Stimulated activated CD4-positive, alpha-beta T cell treated with anti-CD3 and anti-CD28 coated beads, Interleukin-15, amount 100 ng/mL, for 1 hour (primary cell): ENCODE data around the gene FAM240B.

Experiments used
- DNase-seq, 2 donors: peaks; one replicate each; pipeline ENCODE4 v3.0.0-alpha.2; 2020; ENCODE audit warnings: low read depth in 1 of 2, low spot score in 1 of 2

Gene FAM240B

DNA sequence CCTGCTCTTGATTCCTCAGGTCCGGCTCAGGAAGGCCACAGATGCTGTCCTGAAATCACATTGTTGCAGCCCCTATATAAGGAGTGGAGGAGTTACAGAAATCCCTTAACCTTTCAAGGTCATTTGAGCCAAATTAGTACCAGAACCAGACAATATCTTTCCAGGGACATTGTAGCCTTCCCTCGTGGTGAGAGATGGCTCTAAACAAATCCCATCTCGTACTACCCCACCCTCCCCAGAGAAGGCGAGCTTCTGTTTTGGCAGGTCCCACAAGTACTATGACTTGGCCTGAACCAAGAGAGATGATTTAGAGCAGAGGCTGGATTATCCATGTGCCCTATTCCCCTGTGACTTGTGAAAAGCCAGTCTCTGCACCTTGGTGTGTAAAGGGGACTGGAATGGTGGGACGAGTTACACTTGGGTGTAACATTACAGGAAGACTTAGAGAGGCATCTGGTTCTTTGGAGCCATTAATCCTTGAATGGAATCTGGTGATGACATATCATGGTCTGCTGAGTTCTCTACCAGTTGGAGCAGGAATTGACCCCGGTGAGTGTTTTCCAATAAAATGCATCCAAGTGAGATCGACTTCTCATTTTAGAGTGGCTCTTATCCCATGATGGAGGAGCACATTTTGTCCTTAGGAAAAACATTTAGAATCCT lies at the start of gene FAM240B:
Gene FAM240B, minus strand, starts transcription at position 51 of the 663 bp plus-strand sequence. CDS start 16,134 bp downstream, outside the sequence.
- DNase-seq: no peak

DNA sequence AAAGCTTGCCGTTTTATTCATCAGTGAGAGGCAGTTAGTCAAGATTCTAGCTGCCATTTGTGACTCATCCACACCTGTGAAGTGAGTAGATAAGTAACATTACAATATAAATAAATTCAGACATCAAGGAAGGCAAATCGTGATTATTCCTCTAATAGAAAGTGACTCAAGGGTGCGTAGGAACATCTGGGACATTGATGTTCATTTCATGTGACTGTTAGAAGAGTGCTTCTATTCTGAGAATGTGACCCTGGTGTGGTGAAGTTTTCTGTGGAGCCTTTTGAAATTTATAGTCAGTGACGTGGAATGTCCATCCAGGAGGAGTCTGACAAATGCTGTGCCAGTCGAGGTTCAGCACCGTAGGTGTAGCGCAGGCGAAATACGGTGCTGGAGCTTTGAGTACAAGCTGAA lies 48.4 kb upstream of the FAM240B start:
- DNase-seq: no peak

DNA sequence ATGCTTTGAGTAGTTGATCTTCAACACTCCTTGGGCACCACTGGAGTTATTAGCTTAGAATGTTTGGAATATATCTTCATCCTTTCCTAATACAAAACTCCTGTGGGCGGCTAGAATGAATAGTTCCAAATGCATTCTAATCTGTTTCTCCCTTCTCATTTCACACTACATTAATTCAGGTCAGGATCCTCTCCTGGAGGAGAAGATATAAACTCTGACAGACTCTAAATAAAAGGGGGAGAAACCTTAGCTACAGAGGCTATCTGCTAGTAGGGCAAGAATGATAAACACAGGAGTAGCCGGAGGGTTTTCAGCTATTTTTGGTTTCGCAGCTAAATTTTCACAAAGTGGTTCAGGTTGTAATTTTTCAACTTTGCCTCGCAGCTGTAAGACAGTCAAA lies 45.2 kb upstream of the FAM240B start:
- no peak for DNase-seq

DNA sequence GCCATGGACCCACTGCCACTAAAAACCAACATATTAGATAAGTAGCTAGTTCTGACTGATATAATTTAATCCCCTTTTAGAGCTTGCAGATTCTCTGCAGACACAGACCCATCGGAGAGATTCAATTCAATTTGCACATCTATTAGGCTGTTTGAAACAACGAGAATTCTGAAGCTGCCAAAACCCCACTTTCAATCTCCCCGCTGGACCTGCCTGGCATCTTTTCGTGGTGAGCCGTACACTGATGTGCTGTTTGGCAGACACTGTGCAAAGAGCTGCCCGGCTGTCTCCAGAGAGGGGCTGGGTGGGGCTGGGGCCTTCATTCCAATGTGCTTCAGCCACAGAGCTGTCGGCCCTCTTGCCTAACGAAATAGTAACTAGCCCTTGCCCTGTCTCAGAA lies 42.1 kb upstream of the FAM240B start:
- DNase-seq: no peak

DNA sequence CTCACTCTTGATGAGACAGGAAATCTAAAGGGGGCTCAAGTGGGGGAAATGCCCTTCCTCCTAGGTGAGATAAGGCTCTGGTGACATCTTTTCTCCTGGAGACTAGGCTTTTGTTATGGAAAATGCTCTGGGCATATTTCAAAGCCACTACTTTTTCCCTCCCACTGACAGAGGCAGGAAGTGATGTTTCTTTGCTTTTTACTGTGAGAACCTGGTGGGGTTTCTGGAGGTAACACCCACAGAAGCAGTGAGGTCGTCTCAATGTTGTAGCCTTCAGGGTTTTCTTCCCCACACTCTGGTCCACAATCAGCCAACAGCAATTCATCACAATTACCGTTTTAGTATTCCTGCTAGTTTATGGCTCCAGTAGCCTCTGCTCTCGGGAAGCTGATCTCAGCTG lies 41.4 kb upstream of the FAM240B start:
- no peak for DNase-seq

DNA sequence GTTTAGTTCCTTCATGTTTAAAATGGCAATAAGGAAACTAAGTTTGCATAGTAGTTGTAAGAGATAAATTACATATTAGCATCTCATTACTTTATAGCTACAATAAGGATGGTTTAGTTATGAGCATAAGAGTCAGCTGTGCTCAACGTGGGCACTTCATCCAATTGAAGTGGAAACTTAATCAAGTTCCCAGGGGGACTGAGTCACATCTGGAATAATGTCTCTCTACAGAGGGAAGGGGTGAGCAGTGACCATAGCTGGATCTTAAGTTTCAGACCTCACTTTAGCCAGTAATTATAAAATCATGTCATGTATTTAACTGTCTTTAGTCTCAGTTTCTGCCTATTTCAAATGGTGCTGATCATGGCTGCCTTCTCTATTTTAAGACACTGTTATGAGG lies 36.8 kb upstream of the FAM240B start:
- no peak for DNase-seq

DNA sequence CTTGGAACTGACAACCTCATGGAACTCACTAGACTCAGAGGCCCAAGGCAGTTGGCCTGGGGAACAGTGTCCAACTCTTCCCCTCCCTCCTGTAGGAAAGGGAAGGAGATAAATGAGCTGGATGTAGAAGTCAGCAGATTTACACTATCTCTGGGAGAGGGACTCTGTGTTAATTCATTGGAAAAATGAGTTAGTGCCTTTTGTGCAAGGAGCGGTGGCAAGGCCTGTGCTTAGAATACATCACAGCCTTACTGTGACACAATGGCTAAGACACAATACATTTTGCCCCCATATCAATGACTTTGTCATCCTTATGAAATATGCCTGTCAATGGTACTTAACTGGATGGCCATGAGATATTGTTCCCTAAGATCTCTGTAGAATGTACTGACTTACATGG lies 28.0 kb upstream of the FAM240B start:
- no peak for DNase-seq

DNA sequence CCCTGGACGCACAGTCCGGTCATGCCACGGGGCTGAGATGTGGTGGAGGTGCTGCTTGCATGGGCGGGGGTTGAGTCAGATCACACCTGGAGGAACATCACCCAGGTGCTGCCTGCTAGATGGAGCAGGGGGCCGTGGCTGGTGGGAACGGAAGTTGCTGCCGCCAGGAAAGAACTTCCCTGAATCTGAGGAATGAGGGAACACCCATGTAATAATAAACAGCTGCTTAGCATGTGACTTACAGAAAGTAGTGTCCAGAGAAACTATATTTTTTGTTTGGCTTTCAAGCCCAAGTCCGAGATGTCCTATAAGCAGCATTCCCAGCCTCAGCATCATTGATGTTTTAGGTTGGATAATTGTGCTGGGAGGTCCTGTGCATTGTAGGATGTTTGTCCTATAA lies 27.1 kb upstream of the FAM240B start:
- DNase-seq: no peak

DNA sequence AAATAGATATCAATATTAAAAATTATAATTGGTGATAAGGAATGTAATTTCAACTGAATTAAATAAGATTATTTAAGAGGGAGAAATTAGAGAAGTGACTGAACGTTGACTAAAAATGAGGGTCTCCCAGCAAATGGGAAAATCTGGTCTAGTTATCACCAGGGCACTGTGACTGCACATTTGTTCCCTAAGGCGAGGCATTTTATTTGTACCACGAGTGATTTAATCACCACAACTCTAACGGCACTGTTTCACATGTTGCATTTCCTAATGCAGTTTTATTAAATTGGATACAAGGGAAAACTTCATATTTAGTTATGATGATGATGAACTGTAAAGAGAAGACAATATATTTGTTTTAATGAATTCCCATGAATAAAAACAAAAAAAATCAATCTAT lies 26.4 kb upstream of the FAM240B start:
- no peak for DNase-seq

DNA sequence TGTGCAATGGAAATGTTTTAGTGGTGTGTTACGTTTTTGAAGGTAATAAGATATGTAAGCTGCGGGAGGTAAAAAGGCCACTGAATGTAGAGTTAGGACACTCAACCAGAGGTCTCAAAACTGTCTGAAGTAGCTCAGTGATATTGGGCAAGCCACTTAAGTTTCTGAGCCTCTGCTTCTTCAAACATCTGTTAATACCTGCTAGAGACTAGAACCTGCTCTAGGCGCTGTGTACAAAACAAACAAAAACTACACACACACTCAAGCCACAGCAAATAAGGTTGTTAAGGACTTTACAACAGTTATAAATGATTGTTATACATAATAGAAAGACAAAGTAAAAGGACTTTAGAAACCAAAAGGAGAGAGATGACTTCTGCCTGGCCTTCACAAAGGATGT lies 24.6 kb upstream of the FAM240B start:
- DNase-seq: no peak

DNA sequence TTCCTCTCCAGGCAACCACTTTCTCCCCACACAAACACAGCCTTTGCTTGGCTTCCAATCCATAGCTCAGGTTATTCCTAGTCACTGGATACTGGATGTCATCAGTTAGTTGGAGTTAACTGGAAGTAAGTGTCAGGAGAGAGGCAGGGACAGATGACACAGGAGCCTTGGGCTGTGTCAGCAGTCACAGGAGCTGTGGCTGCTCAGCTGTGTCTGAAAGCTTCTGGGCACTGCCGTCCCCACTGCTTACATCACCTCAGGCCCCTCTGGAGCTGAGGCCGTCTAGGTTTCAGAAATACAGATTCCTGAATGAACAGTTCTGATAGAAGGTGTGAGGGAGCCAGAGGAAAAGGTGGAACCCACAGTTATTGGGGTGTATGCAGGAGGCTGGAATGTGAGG lies 17.3 kb upstream of the FAM240B start:
- no peak for DNase-seq

DNA sequence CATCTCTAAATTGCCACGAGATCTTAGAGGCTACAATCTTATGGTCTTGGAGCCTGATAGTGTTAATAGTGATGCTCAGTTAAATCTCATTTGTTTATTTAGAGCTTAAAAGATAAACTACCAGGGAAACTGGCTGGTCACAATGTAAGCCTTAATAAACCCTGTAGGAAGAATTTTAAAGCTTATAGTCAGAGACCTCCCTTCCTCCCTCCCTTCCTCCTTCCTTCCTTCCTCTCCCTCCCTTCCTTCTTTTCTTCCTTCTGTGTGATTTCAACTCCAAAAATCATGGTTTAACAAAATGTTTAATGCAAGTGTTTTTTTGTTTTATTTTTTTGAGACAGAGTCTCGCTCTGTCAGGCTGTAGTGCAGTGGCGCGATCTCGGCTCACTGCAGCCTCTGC lies 14.9 kb upstream of the FAM240B start:
- no peak for DNase-seq

DNA sequence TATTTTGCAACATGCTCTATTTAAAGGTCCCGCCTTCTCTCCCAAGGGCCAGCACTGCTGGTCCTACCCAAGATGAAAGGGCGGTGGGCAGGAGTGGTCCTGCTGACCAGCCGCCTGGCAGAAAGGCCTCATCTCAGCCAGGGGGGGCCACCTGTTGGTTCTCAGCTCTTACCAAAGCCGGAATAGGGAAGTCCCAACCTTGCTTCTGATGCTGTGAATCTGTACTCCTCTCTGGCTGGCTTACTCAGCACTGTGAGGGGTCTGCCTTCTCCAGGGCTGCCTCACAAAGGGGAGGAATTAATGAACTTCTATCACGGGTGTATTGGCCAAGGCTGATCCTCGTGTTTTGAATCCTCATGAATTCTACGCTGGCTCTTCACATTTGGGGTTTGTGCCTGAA lies 13.6 kb upstream of the FAM240B start:
- no peak for DNase-seq

DNA sequence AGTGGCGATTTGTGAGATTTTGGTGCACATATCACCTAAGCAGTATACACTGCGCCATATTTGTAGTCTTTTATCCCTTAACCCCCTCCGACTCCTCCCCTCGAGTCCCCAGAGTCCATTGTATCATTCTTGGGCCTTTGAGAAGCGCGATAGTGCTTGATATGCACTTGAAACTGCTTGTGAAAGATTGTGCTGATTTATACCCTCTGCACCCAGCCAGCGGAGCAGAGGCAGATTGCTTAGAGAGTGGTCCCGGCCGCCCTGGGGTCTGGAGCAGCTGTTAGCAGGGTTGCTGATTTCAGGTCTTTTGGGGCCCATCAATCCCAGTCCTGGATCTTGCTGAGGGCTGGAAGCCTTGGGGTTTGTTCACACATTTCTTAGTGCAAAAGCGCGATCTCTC lies 13.0 kb upstream of the FAM240B start:
- no peak for DNase-seq

DNA sequence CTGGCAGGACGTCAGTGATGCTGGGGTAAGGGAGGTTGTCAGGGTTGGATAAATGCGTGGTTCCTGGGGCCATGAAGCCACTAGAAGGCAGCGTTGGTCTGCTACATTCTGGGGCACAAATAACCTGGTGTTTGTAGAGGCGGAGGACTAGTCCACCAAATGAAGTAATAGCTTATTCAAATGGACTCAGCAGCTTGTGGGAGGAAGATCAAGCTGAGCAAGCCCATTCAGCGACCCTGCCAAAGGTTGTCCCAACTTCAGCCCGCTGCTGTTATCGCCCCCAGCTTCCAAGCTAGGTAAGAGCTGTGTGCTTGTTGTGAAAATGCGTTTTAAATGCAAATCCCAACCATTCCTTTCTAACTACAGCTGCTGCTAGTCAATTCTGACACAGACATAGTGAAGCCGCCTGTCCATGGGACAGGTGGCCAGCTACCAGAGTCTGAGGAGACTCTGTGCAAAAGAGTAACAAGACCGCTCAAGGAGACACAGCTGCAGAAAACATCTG lies 7.6 kb upstream of the FAM240B start:
- DNase-seq: no peak

DNA sequence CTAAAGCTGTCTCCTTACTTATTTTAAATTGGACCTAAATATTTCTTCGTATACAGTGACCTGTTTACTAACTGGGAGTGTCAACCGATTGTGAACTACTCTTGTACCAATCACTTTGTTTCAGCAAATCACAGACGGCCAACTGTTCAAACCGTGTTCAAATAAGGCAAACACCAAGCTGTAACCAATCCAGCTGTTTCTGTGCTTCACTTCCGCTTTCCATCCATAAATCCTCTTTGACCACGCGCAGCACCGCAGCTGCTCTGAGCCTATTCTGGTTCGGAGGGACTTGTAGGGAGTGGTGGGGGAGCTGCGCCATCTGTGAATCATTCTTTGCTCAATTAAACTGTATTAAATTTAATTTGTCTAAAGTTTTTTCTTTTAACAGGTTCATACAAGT lies 4.8 kb upstream of the FAM240B start:
- no peak for DNase-seq

DNA sequence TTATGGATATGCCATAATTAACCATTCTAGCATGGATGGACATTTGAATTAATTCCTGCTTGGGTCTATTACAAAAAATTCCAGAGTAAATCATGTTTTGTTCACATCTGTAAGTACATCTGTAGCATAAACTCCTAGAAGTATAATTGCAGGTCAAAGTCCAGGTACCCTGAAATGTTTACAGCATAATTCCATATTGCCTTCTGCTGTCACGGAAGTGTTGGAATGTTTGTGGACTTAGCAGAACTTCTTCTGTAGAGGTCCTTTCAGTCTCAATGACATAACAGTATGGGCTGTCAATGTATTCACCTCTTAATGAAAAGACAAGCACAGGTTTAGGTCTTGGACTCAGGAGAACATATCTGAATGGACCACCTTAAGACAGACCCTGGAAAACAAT lies 1.8 kb downstream of the FAM240B start:
- no peak for DNase-seq

DNA sequence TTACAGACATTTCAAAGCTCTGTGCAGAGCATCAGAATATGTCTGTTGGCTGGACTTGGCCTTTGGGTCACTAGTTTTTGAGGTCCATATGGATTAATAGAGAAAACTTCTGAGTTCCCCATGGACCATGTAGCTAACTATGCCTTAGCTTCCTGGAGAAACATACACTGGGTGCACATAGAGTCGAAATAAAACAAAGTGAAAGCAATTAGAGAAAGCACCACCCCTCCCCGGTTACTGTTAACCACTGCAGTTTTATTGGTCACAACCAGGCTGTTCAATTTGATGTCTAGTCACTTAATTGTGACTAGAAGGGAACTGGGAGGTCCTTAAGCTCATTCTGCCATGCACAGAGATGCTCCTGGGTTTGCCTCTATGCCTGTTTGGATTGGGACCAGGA lies 4.2 kb downstream of the FAM240B start:
- no peak for DNase-seq

DNA sequence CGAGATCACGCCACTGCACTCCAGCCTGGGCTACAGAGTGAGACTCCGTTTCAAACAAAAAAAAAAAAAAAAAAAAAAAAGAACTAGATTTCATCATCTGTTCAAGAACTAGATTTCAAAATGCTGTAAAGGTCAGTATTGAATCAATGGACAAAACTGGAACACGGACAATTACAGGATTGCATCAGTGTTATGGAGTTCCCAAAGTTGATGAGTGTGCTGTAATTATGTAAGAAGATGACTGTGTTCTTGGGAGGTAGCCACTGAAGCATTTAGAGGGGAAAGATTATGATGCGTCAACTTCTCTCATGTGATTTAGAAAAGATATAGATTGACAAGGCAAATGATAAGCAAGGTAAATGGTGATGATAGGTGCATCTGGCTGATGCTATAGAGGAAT lies 6.5 kb downstream of the FAM240B start:
- no peak for DNase-seq

DNA sequence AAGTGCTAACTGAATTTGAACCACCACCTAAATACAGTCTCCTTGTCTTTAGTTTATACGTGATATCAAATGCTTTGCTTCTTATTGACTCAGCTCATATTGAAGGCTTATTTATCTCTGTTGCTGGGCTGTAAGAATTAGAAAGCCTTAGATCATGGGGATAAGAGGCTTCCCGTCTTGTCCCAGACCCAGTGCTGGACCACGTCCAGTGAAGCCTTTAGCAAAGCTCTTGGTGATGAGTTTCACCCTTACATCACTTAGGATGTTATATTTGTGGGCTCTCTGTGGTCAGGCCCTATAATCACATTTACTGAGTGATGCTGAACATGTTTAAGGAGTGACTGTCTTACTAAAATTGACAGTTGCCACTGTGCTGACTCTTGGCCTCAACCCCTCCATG lies 11.2 kb downstream of the FAM240B start:
- DNase-seq: no peak

DNA sequence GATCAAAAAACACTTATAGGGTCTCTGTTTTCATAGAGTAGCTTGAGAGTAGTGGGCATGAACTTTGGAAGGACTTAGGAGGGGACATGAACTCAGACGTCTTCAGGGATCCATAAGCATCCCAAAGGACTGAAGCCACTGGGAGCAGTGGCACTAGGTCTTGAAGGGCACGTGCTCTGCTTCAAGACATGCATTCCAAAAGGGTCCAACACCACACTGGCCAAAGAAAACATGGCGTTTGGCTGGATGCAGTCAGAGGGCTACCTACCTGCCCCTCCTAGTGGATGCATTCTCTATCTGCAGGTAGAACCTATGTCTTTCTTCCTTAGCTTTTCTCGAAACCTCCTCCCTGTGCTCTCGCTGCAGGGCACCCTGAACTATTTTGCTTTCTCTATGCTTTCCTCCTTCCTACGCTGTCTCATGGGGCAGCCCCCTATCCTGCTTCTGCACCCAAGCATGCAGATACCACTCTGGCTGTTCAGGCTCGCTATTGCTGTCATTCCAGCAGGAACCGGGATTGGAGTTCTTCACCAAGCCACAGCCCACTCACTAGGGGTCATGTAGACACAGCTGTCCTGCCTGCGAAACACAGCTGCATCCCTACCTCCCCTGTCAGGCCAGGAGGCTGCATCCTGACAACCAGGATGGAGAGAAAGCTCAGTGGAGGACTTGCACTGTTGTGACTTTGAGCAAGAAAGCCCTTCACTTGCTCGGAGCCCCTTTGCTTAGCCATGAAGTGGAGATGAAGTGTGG lies 11.9 kb downstream of the FAM240B start:
- DNase-seq: no peak

DNA sequence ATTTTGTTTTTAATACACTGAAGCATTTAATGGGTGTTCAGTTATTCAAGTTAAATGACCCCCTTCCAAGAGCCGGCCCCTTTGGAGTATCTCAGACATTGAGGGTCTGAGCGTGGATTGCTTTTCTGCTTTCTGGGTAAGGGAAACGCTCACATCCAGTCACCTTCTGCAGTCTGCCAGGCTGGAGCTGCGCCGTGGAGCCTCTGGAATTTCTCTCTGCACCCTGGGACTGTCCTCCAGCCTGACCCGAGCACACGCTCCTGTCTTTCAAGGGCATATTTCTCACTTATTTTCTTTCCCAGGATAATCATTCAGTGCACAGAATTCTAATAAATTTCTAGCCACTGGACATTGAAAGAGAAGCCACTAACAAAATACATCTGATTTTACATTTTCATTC lies 13.4 kb downstream of the FAM240B start:
- DNase-seq: no peak

DNA sequence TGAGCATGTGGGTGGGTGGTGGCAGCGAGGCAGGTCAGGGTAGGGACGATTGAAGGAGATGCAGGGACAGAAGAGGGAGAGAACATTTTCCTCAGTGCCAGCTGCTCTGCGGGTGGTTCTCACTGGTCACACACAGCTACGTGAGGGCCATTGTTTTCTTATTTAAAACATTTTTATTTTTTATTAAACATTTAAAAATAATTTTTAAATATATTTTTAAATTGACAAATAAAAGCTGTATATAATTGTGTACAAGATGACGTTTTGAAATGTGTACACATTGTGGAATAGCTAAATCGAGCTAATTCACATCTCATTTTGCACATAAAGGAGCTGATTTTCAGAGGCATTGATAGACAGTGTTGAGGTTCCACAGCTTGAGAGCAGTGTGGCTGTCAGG lies 14.0 kb downstream of the FAM240B start:
- no peak for DNase-seq
